HepG2 (cell line): ENCODE results near the gene PLAAT3. TPM values are rescaled to one million over a fixed set of nuclear protein-coding genes. Genes with fewer than 3 reads are reported as not detected.

ENCODE experiments used
- ATAC-seq: fragments of 200-7000 bp; cut with Tn5 transposase; 3 replicates; pipeline ENCODE4 v1.9.1; 2020; ENCODE audit warnings: mild to moderate bottlenecking, moderate library complexity
- BruUV-seq: library from RNA; stranded (reverse); fragments of 400-500 nt; replicated peaks from 2 replicates; lab custom pipeline; 2021; lab: Mats Ljungman, UMichigan
- CTCF ChIA-PET: fragments of 300-600 bp; formaldehyde crosslinking; extraction: SDS; loops from one replicate; lab custom pipeline; 2021; ENCODE audit warnings: low total read pairs, inconsistent platforms, low intra/inter-chr PET ratio; lab: Yijun Ruan, JAX
- POLR2A ChIA-PET: fragments of 350-600 bp; sonication (Branson Sonifier 250); formaldehyde crosslinking; loops from one replicate; lab custom pipeline; 2020; ENCODE audit warnings: antibody characterized with exemption, inconsistent platforms; lab: Yijun Ruan, JAX
- DNase-seq: peaks from one replicate; pipeline ENCODE4 v3.0.0-alpha.2; 2015; ENCODE audit warnings: low spot score
- FAIRE-seq: peaks from 3 replicates; lab custom pipeline; 2011; peaks lifted over from hg19 to GRCh38; lab: Jason Lieb, UNC
- H2AFZ ChIP-seq: one replicate; pipeline ENCODE4 v1.6.1; 2011; ENCODE audit warnings: low read length, inconsistent platforms
- H3K27ac ChIP-seq: fragments of 300-600 bp; 3 replicates; pipeline ENCODE4 v1.8.0; 2011; ENCODE audit warnings: mixed run types, mild to moderate bottlenecking, mixed read lengths, low read length, inconsistent platforms; ENCODE audit not compliant: insufficient read depth; ENCODE audit errors: extremely low read length
- H3K27me3 ChIP-seq, 2 experiments: fragments of 200-600 bp in 1 of 2; 2 replicates in 1 of 2; 3 replicates in 1 of 2; pipeline versions ENCODE4 v1.6.0 to v1.8.0; 2011; ENCODE audit warnings: low read length in 2 of 2, mild to moderate bottlenecking in 2 of 2, moderate library complexity in 2 of 2, inconsistent platforms in 1 of 2; ENCODE audit not compliant: insufficient read depth in 2 of 2, control insufficient read depth in 1 of 2
- H3K36me3 ChIP-seq, 2 experiments: fragments of 200-600 bp in 1 of 2; replicated peaks in 1 of 2; 2 replicates in 1 of 2; 3 replicates in 1 of 2; pipeline versions ENCODE4 v1.5.1 to v1.8.0; 2011; ENCODE audit warnings: low read length in 2 of 2, inconsistent platforms in 1 of 2; ENCODE audit not compliant: insufficient read depth in 2 of 2, control insufficient read depth in 1 of 2
- H3K4me1 ChIP-seq: 2 replicates; pipeline ENCODE4 v1.5.1; 2012; ENCODE audit warnings: low read length, inconsistent platforms; ENCODE audit not compliant: insufficient read depth
- H3K4me2 ChIP-seq: 2 replicates; pipeline ENCODE4 v1.6.0; 2011; ENCODE audit warnings: low read depth, low read length, inconsistent platforms
- H3K4me3 ChIP-seq, 3 experiments: fragments of 200-600 bp in 1 of 3; sonication (generic), shearing (Covaris generic) in 1 of 3; replicated peaks in 1 of 3; 2 replicates each; pipeline ENCODE4 v1.5.1; 2011 to 2016; ENCODE audit warnings: low read length in 3 of 3, inconsistent platforms in 2 of 3, low read depth in 2 of 3, mild to moderate bottlenecking in 2 of 3, control low read depth in 1 of 3, mixed read lengths in 1 of 3; ENCODE audit not compliant: insufficient read depth in 1 of 3
- H3K79me2 ChIP-seq: one replicate; pipeline ENCODE4 v1.6.1; 2011; ENCODE audit warnings: low read length, inconsistent platforms; ENCODE audit not compliant: insufficient read depth
- H3K9ac ChIP-seq: 2 replicates; pipeline ENCODE4 v1.6.0; 2011; ENCODE audit warnings: mild to moderate bottlenecking, low read depth, low read length, inconsistent platforms; ENCODE audit not compliant: insufficient read depth
- H3K9me3 ChIP-seq: 2 replicates; pipeline ENCODE4 v1.5.1; 2012; ENCODE audit warnings: mild to moderate bottlenecking, low read length
- H4K20me1 ChIP-seq: 2 replicates; pipeline ENCODE4 v1.6.0; 2011; ENCODE audit warnings: inconsistent platforms, mild to moderate bottlenecking, low read length, moderate library complexity; ENCODE audit not compliant: insufficient read depth
- CHD4 ChIP-seq: fragments of 200-600 bp; sonication (generic); IDR thresholded peaks from 2 replicates; pipeline ENCODE4 v1.7.0; 2017; ENCODE audit warnings: mild to moderate bottlenecking, low read length, borderline replicate concordance
- GTF3A ChIP-seq: sonication (generic); formaldehyde crosslinking; conservative IDR thresholded peaks from 2 replicates; pipeline ENCODE4 v1.4.0; 2020; ENCODE audit warnings: mild to moderate bottlenecking, missing genetic modification reagents
- JARID2 ChIP-seq: sonication (generic); formaldehyde crosslinking; IDR thresholded peaks from 2 replicates; pipeline ENCODE4 v1.8.1; 2023; ENCODE audit warnings: missing genetic modification reagents, inconsistent platforms; ENCODE audit not compliant: insufficient replicate concordance
- JUNB ChIP-seq: sonication (generic); formaldehyde crosslinking; IDR thresholded peaks from 2 replicates; pipeline ENCODE4 v1.8.0; 2022; ENCODE audit warnings: missing genetic modification reagents, mild to moderate bottlenecking, borderline replicate concordance
- MXD4 ChIP-seq: IDR thresholded peaks from 2 replicates; pipeline ENCODE4 v1.6.1; 2016; ENCODE audit warnings: mild to moderate bottlenecking, missing biosample characterization, missing genetic modification reagents
- MYC ChIP-seq: sonication (generic); formaldehyde crosslinking; IDR thresholded peaks from 2 replicates; pipeline ENCODE4 v1.9.0; 2021; ENCODE audit warnings: missing genetic modification reagents, borderline replicate concordance
- PHF5A ChIP-seq: IDR thresholded peaks from one replicate; pipeline ENCODE4 v1.6.1; 2018; ENCODE audit warnings: low read depth, missing genetic modification reagents; ENCODE audit not compliant: unreplicated experiment
- RBAK ChIP-seq: sonication (generic); formaldehyde crosslinking; IDR thresholded peaks from 2 replicates; pipeline ENCODE4 v1.5.1; 2020; ENCODE audit warnings: mild to moderate bottlenecking, missing genetic modification reagents
- RXRB ChIP-seq: IDR thresholded peaks from 2 replicates; pipeline ENCODE4 v1.6.1; 2016; ENCODE audit warnings: borderline replicate concordance, missing genetic modification reagents, missing compliant biosample characterization
- SIN3A ChIP-seq: IDR thresholded peaks from 2 replicates; pipeline ENCODE4 v1.6.1; 2011; ENCODE audit warnings: low read depth, mild to moderate bottlenecking, control low read depth, low read length, borderline replicate concordance
- STAT5B ChIP-seq: sonication (generic); formaldehyde crosslinking; IDR thresholded peaks from 2 replicates; pipeline ENCODE4 v1.4.0; 2020; ENCODE audit warnings: missing genetic modification reagents
- ZBTB21 ChIP-seq: sonication (generic); formaldehyde crosslinking; IDR thresholded peaks from 2 replicates; pipeline ENCODE4 v1.4.0; 2020; ENCODE audit warnings: missing genetic modification reagents
- ZNF350 ChIP-seq: sonication (generic); formaldehyde crosslinking; IDR thresholded peaks from 2 replicates; pipeline ENCODE4 v1.4.0; 2020; ENCODE audit warnings: mild to moderate bottlenecking, low read depth, missing genetic modification reagents, borderline replicate concordance
- ZNF672 ChIP-seq: sonication (generic); formaldehyde crosslinking; IDR thresholded peaks from 2 replicates; pipeline ENCODE4 v1.8.1; 2022; ENCODE audit warnings: missing genetic modification reagents
- ZNF674 ChIP-seq: sonication (generic); formaldehyde crosslinking; IDR thresholded peaks from 2 replicates; pipeline ENCODE4 v1.5.0; 2020; ENCODE audit warnings: low read depth, mild to moderate bottlenecking, missing genetic modification reagents
- WGBS: methylation state at CpG from one replicate; pipeline ENCODE4 v1.1.6; 2017; ENCODE audit warnings: low lambda C conversion rate; 5-methylcytosine and 5-hydroxymethylcytosine counted together
- in situ Hi-C: cut with HindIII; loops from 2 replicates; pipeline ENCODE4 v1.10.0; 2017; ENCODE audit warnings: low pct_unique_long_range_greater_than_20kb; ENCODE audit not compliant: extremely low pct_ligation_motif_present
- intact Hi-C: fragments of 100-400 bp; cut with micrococcal nuclease; formaldehyde crosslinking; loops from one replicate; pipeline ENCODE4 v1.10.0; 2022; ENCODE audit not compliant: unreplicated experiment
- polyA plus RNA-seq, 8 experiments: library from polyadenylated mRNA; depleted of rRNA in 3 of 8; stranded (reverse) in 7 of 8; unstranded in 1 of 8; fragments of >200 nt; fragmentation: Illumina TruSeq in 4 of 8; extraction: Trizol in 4 of 8; gene quantifications; 2 replicates each; pipeline versions ENCODE4 v1.2.1 to v1.2.3, GENCODE V29; 2011 to 2016; ENCODE audit warnings: low read depth in 4 of 8, missing spikeins in 1 of 8, mixed read lengths in 1 of 8; ENCODE audit not compliant: insufficient read depth in 1 of 8
- total RNA-seq, 5 experiments: library from RNA; depleted of rRNA; stranded (reverse); fragments of >200 nt; fragmentation: Illumina TruSeq; extraction: Trizol; gene quantifications; 2 replicates each; pipeline ENCODE4 v1.2.3, GENCODE V29; 2016; ENCODE audit warnings: low read depth in 1 of 5
- TF ChIP-seq, protein P1 (sequence below): sonication (generic); formaldehyde crosslinking; IDR thresholded peaks from 2 replicates; pipeline ENCODE4 v1.4.0; 2020; ENCODE audit warnings: missing genetic modification reagents, low read depth, mild to moderate bottlenecking, borderline replicate concordance
- TF ChIP-seq, protein P2 (sequence below): sonication (generic); formaldehyde crosslinking; IDR thresholded peaks from 2 replicates; pipeline ENCODE4 v1.5.0; 2020; ENCODE audit warnings: mild to moderate bottlenecking, missing genetic modification reagents
- TF ChIP-seq, protein P3 (sequence below): IDR thresholded peaks from 2 replicates; pipeline ENCODE4 v1.6.1; 2018; ENCODE audit warnings: missing genetic modification reagents, mild to moderate bottlenecking, missing compliant biosample characterization
- TF ChIP-seq, protein P4 (sequence below): sonication (generic); formaldehyde crosslinking; conservative IDR thresholded peaks from 2 replicates; pipeline ENCODE4 v1.8.0; 2022; ENCODE audit warnings: low read depth, missing genetic modification reagents

Gene PLAAT3
- total and polyA plus RNA-seq, 2 of the 13 experiments (the other 11 are each of a cell fraction or from before 2014, with no cell fraction given) = 9.3 to 16.4 TPM

DNA sequence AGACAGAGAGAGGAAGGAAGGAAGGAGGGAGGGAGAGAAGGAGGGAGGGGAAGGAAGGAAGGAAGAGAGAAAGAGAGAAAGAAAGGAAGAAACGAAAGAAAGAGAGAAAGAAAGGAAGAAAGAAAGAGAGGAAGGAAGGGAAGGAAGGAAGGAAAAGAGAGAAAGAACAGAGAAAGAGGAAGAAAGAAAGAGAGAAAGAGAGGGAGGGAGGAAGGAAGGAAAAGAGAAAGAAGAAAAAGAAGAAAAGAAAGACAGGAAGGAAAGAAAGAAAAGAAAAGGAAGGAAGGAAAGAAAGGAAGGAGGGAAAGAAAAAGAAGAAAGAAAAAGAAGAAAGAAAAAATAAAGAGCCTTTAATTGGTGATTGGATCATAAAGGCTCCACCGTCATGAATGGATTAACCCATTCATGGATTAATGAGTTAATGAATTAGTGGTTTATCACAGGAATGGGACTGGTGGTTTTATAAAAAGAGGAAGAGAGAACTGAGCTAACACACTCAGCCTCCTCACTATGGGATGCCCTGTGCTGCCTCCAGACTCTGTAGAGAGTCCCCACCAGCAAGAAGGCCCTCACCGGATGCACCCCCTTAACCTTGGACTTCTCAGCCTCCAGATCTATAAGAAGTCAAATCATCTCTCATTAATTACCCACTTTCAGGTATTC is 42.1 kb downstream of the PLAAT3 start:
- no peak for FAIRE-seq
- intact Hi-C loops (no loop called here), in situ Hi-C loops (no loop called here)
- no peak overlapping the region for H3K27ac ChIP-seq
- DNase-seq = no peak
- H3K4me3 ChIP-seq = no peak overlapping the region
- BruUV-seq = no TSS peak
- 58% methylated on average over 3 of the region's 3 CpGs for WGBS
- no peak overlapping the region for H3K9ac ChIP-seq
- no peak for ATAC-seq
- H3K79me2 ChIP-seq = no peaks in the 10 kb centered on the region
- POLR2A ChIA-PET = no interaction called here
- TF ChIP-seq ZNF674 (CRISPR knock-in tag) (no peak), RXRB (CRISPR knock-in tag) (no peak), CHD4 (no peak), ZNF350 (CRISPR knock-in tag) (no peak), RBAK (CRISPR knock-in tag) (no peak), STAT5B (CRISPR knock-in tag) (no peak), MYC (CRISPR knock-in tag) (no peak), JARID2 (CRISPR knock-in tag) (no peak), ZBTB21 (CRISPR knock-in tag) (no peak), JUNB (CRISPR knock-in tag) (no peak), SIN3A (no peak), PHF5A (CRISPR knock-in tag) (no peak), ZNF672 (no peak), MXD4 (CRISPR knock-in tag) (no peak), GTF3A (no peak)
- TF ChIP-seq, protein P1, sequence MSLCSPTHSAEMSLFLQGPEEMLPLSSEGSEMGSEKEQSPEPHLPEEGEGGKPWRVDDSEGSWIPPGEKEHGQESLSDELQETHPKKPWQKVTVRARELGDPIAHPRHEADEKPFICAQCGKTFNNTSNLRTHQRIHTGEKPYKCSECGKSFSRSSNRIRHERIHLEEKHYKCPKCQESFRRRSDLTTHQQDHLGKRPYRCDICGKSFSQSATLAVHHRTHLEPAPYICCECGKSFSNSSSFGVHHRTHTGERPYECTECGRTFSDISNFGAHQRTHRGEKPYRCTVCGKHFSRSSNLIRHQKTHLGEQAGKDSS (CRISPR knock-in tag) = no peak
- TF ChIP-seq, protein P2, sequence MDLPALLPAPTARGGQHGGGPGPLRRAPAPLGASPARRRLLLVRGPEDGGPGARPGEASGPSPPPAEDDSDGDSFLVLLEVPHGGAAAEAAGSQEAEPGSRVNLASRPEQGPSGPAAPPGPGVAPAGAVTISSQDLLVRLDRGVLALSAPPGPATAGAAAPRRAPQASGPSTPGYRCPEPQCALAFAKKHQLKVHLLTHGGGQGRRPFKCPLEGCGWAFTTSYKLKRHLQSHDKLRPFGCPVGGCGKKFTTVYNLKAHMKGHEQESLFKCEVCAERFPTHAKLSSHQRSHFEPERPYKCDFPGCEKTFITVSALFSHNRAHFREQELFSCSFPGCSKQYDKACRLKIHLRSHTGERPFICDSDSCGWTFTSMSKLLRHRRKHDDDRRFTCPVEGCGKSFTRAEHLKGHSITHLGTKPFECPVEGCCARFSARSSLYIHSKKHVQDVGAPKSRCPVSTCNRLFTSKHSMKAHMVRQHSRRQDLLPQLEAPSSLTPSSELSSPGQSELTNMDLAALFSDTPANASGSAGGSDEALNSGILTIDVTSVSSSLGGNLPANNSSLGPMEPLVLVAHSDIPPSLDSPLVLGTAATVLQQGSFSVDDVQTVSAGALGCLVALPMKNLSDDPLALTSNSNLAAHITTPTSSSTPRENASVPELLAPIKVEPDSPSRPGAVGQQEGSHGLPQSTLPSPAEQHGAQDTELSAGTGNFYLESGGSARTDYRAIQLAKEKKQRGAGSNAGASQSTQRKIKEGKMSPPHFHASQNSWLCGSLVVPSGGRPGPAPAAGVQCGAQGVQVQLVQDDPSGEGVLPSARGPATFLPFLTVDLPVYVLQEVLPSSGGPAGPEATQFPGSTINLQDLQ (CRISPR knock-in tag) = no peak
- TF ChIP-seq, protein P3, sequence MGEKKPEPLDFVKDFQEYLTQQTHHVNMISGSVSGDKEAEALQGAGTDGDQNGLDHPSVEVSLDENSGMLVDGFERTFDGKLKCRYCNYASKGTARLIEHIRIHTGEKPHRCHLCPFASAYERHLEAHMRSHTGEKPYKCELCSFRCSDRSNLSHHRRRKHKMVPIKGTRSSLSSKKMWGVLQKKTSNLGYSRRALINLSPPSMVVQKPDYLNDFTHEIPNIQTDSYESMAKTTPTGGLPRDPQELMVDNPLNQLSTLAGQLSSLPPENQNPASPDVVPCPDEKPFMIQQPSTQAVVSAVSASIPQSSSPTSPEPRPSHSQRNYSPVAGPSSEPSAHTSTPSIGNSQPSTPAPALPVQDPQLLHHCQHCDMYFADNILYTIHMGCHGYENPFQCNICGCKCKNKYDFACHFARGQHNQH = no peak
- TF ChIP-seq, protein P4, sequence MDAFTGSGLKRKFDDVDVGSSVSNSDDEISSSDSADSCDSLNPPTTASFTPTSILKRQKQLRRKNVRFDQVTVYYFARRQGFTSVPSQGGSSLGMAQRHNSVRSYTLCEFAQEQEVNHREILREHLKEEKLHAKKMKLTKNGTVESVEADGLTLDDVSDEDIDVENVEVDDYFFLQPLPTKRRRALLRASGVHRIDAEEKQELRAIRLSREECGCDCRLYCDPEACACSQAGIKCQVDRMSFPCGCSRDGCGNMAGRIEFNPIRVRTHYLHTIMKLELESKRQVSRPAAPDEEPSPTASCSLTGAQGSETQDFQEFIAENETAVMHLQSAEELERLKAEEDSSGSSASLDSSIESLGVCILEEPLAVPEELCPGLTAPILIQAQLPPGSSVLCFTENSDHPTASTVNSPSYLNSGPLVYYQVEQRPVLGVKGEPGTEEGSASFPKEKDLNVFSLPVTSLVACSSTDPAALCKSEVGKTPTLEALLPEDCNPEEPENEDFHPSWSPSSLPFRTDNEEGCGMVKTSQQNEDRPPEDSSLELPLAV (CRISPR knock-in tag) = no peak
- no peaks in the 10 kb centered on the region for H3K36me3 ChIP-seq
- H4K20me1 ChIP-seq = no peaks in the 10 kb centered on the region
- peaks cover 39% of the 10 kb centered on the region for H3K4me1 ChIP-seq
- H3K4me2 ChIP-seq = no peak overlapping the region
- no peaks in the 10 kb centered on the region for H3K9me3 ChIP-seq
- CTCF ChIA-PET = no interaction called here
- H3K27me3 ChIP-seq = no peaks in the 10 kb centered on the region
- H2AFZ ChIP-seq = no peak overlapping the region
